HG03108 (cell line): ENCODE data around the gene ACADVL.

Experiments
- ATAC-seq: cut with Tn5 transposase; IDR thresholded peaks from one replicate; pipeline ENCODE4 v1.9.1; 2021; ENCODE audit warnings: moderate library complexity; ENCODE audit not compliant: unreplicated experiment

ACADVL gene

GRCh38 chr17:7216242-7217112, 3.3 kb upstream of the ACADVL start:
- no peak for ATAC-seq

DNA sequence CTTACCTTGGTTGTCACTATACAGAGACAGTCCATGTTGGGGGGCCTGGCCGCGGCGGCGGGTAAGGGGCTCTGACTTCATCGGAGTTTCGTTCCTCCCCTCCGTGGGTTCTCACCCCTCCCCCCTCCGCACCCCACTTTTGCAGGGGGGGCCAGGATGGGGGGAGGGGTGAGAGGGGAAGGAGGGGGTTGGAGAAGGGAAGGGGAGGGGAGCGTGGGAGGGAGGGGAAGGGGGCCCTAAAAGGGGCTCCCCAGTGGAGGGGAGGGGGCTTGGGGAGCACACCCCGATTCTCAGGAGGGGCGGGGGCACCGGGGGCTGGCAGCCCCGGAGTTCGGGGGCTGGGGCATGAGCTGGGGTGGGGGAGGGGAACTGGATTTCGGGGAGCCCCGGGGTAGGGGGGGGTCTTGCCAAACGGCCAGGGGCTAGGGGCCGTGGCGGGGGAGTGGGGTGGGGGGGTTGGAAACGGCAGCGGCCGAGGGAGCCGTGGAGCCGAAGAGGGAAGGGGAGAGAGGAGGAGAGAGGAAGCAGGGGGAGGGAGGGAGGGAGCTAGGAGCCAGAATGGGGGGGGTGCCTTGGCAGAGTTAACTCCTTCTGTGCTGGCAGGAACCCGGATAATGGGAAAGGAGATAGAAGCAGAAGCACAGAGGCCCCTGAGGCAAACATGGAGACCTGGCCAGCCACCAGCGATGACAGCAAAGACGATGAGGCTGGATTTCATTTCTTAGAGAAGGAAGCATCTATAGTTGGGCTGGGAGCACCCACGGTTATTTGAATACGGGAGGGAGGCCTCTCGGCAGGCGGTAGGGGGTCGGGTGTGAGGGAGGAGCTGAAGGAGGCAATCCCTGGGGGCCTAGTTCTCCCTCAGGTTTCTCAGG, 2.4 kb upstream of the ACADVL start:
- no peak for ATAC-seq

- ATAC-seq: no peak
These were observed 1.6 kb upstream of the ACADVL start for GRCh38 chr17:7218166-7218565.

DNA sequence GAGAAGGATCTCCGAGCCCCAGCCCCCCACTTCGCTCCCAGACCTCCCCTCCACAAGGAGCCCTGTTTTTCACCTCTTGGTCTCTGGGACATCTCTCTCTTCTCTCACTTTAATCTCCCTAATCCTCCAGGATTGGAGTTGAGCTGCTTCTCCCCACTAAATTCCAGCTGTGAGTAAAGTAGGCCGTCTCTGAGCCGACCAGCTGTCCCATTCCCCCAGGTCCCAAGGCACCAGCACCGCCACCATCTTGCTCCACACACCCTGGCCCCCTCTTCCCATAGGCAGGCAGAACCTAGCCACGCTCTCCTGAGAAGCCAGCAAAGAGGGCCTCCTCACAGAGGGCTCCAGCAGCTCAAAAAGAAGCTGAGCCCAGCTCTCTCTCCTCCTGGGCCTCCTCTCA, 980 bp upstream of the ACADVL start:
- ATAC-seq: no peak

DNA sequence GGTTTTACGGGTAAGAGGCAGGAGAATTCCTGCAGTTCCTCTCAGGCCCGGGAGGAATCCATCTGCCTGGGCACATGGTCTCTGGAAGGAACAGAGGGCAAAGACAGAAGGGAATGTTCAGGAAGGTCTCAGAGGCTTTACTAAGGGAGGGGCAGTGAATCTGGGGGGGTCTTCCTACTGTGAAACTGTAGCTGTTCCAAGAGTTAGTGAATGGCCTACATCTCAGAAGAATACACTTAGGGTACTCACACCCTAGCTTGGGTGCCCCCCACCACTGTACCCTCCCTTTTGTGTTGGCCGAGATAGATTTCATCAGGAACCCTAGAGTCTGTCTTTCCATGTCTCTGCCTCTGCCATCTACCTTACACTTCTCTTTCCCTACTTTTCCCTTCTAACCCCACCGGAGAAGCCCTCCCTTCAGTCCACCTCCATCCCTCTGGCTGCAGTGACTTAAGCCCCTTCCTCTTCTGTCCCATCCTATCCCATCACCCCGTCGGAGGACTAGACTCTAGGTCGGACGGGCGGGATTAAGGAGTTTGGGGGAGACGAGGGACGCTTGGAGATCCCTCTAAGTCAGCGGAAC, 418 bp upstream of the ACADVL start:
- ATAC-seq: no peak

GRCh38 chr17:7220593-7221277, 997 bp downstream of the ACADVL start:
- no peak for ATAC-seq

GRCh38 chr17:7221278-7222092, 1.7 kb downstream of the ACADVL start:
- ATAC-seq: no peak

- ATAC-seq: no peak
These were observed 2.6 kb downstream of the ACADVL start for GRCh38 chr17:7222093-7222971.

GRCh38 chr17:7222972-7223292, 3.2 kb downstream of the ACADVL start:
- no peak for ATAC-seq

DNA sequence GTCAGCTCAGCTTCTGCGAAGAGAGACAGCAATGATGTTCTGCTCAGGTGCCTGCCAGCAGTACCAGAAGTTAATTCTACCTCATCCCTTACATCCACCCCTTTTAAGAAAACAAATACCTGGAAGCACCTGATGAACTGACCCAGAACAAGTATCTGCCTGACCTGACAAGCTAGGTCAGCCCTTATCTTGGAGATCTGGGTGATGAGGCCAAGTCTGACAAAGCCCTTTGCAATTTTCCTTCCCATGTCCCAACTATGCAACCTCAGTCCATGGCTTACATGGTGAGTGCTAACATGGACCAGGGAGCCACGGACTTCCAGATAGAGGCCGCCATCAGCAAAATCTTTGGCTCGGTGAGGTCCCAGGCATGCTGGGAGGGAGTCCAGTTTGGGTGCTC, 3.6 kb downstream of the ACADVL start:
- ATAC-seq: no peak

- no peak for ATAC-seq
These were observed 4.4 kb downstream of the ACADVL start for GRCh38 chr17:7224110-7224509.

DNA sequence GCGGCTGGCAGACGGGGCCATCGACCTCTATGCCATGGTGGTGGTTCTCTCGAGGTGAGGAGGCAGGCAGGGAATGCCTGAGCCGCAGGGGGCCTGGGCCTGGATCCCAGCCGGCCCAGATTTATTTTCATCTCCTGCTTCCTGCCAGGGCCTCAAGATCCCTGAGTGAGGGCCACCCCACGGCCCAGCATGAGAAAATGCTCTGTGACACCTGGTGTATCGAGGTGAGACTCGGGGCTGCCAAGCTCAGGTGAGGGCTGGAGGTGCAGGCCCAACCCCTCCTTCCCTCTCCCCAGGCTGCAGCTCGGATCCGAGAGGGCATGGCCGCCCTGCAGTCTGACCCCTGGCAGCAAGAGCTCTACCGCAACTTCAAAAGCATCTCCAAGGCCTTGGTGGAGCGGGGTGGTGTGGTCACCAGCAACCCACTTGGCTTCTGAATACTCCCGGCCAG, 4.9 kb downstream of the ACADVL start:
- no peak for ATAC-seq

GRCh38 chr17:7225711-7226331, 6.1 kb downstream of the ACADVL start:
- ATAC-seq: no peak

- ATAC-seq: no peak
These were observed 7.3 kb downstream of the ACADVL start for GRCh38 chr17:7226721-7227710.

GRCh38 chr17:7228920-7229319, 9.2 kb downstream of the ACADVL start:
- ATAC-seq: no peak

- ATAC-seq: no peak
These were observed 9.8 kb downstream of the ACADVL start for GRCh38 chr17:7229504-7229903.

DNA sequence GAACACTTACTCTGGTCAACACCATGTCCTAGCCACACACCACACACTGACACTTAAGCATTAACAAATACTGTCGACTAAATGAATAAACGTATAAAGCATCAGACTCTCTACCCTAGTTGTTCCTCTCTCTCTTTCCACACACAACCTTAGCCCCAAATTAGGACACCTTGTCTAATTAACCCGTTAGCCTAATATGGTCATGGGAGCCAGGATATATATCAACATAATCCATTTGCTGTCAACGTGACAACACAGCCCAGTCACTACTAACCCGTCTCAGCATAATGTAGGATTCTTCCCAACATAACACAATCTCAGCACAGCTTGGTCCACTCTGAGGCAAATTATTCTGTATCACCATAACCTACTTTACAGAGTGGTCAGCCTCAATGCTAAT, 12.4 kb downstream of the ACADVL start:
- ATAC-seq: no peak

GRCh38 chr17:7233701-7234082, 14.0 kb downstream of the ACADVL start:
- ATAC-seq: no peak
